Effector memory CD4-positive, alpha-beta T cell (primary cell): Measurements from ENCODE around the gene FAM98C.
A peak's percentile ranks its signal among the peaks of the same experiment; 100 is the strongest.
"Not testable (repeated sequence)": the region's sequence is repeated elsewhere in the genome, so short reads cannot be mapped to it uniquely, and the experiment has no call there.

Experiments
- DNase-seq, 3 donors: peaks; one replicate each; pipeline ENCODE4 v3.0.0-alpha.2; 2020
- H3K27ac ChIP-seq: 2 replicates; pipeline ENCODE4 v1.7.0; 2013; ENCODE audit warnings: mild to moderate bottlenecking, low read length, moderate library complexity; ENCODE audit not compliant: insufficient read depth, poor library complexity, severe bottlenecking
- H3K27me3 ChIP-seq: replicated peaks from 2 replicates; pipeline ENCODE4 v1.7.0; 2013; ENCODE audit warnings: mild to moderate bottlenecking, low read length; ENCODE audit not compliant: insufficient read depth, control insufficient read depth, poor library complexity, severe bottlenecking
- H3K36me3 ChIP-seq: 2 replicates; pipeline ENCODE4 v1.7.0; 2013; ENCODE audit warnings: mild to moderate bottlenecking, low read length, moderate library complexity; ENCODE audit not compliant: control insufficient read depth, insufficient read depth
- H3K4me1 ChIP-seq: 2 replicates; pipeline ENCODE4 v1.7.0; 2013; ENCODE audit warnings: low read length, mild to moderate bottlenecking; ENCODE audit not compliant: control insufficient read depth, insufficient read depth, poor library complexity, severe bottlenecking
- H3K4me3 ChIP-seq: 2 replicates; pipeline ENCODE4 v1.7.0; 2013; ENCODE audit warnings: low read length, low read depth, mild to moderate bottlenecking; ENCODE audit not compliant: insufficient read depth, poor library complexity, severe bottlenecking
- H3K9me3 ChIP-seq: 2 replicates; pipeline ENCODE4 v1.7.0; 2013; ENCODE audit warnings: mild to moderate bottlenecking, low read length, moderate library complexity; ENCODE audit not compliant: control insufficient read depth

Gene FAM98C

GRCh38 chr19:38395381-38396114 is 7.3 kb upstream of the FAM98C start:
- no peaks in the 10 kb centered on the region for H3K27me3 ChIP-seq
- H3K4me1 ChIP-seq, result peaks cover 11% of the 10 kb centered on the region
- H3K36me3 ChIP-seq, result no peaks in the 10 kb centered on the region
- H3K27ac ChIP-seq, result peak overlapping the region; percentile 25
- no peak for DNase-seq
- peak overlapping the region; percentile 53 for H3K4me3 ChIP-seq
- H3K9me3 ChIP-seq, result no peaks in the 10 kb centered on the region

GRCh38 chr19:38399081-38399480 is 3.8 kb upstream of the FAM98C start:
- H3K9me3 ChIP-seq, result no peaks in the 10 kb centered on the region
- no peaks in the 10 kb centered on the region for H3K36me3 ChIP-seq
- no peak for DNase-seq
- no peak overlapping the region for H3K4me3 ChIP-seq
- H3K4me1 ChIP-seq, result peaks cover 13% of the 10 kb centered on the region
- H3K27me3 ChIP-seq, result no peaks in the 10 kb centered on the region
- no peak overlapping the region for H3K27ac ChIP-seq

- Histone ChIP-seq H3K9me3 (no peaks in the 10 kb centered on the region), H3K4me3 (no peak overlapping the region), H3K27ac (no peak overlapping the region), H3K4me1 (peaks cover 16% of the 10 kb centered on the region), H3K36me3 (no peaks in the 10 kb centered on the region), H3K27me3 (no peaks in the 10 kb centered on the region)
- no peak for DNase-seq
These were observed 3.4 kb upstream of the FAM98C start for GRCh38 chr19:38399537-38399936.

- Histone ChIP-seq H3K27ac (no peak overlapping the region), H3K4me1 (peaks cover 9% of the 10 kb centered on the region), H3K36me3 (no peaks in the 10 kb centered on the region), H3K27me3 (no peaks in the 10 kb centered on the region), H3K9me3 (no peaks in the 10 kb centered on the region), H3K4me3 (no peak overlapping the region)
- DNase-seq, result no peak
These were observed 2.5 kb upstream of the FAM98C start for GRCh38 chr19:38400361-38400760.

- H3K36me3 ChIP-seq, result no peaks in the 10 kb centered on the region
- no peak overlapping the region for H3K4me3 ChIP-seq
- no peaks in the 10 kb centered on the region for H3K9me3 ChIP-seq
- H3K4me1 ChIP-seq, result peaks cover 7% of the 10 kb centered on the region
- no peaks in the 10 kb centered on the region for H3K27me3 ChIP-seq
- DNase-seq, result no peak
- no peak overlapping the region for H3K27ac ChIP-seq
These were observed 1.7 kb upstream of the FAM98C start for GRCh38 chr19:38401148-38401547.

GRCh38 chr19:38402623-38402966 is 298 bp upstream of the FAM98C start:
- DNase-seq, result no peak
- Histone ChIP-seq H3K4me3 (peak overlapping the region; percentile 41), H3K9me3 (no peaks in the 10 kb centered on the region), H3K36me3 (no peaks in the 10 kb centered on the region), H3K4me1 (peaks cover 4% of the 10 kb centered on the region), H3K27me3 (no peaks in the 10 kb centered on the region), H3K27ac (peak overlapping the region; percentile 56)

GRCh38 chr19:38404858-38405257 is 2.0 kb downstream of the FAM98C start:
- DNase-seq, result no peak
- no peaks in the 10 kb centered on the region for H3K36me3 ChIP-seq
- peak overlapping the region; percentile 25 for H3K27ac ChIP-seq
- peaks cover 4% of the 10 kb centered on the region for H3K4me1 ChIP-seq
- no peak overlapping the region for H3K4me3 ChIP-seq
- H3K9me3 ChIP-seq, result no peaks in the 10 kb centered on the region
- H3K27me3 ChIP-seq, result no peaks in the 10 kb centered on the region

- H3K36me3 ChIP-seq, result no peaks in the 10 kb centered on the region
- H3K27ac ChIP-seq, result no peak overlapping the region
These were observed 2.4 kb downstream of the FAM98C start for GRCh38 chr19:38405276-38405675.

GRCh38 chr19:38409631-38410133 is 6.8 kb downstream of the FAM98C start:
- no peak for DNase-seq
- H3K4me3 ChIP-seq, result no peak overlapping the region
- H3K27me3 ChIP-seq, result no peaks in the 10 kb centered on the region
- H3K9me3 ChIP-seq, result no peaks in the 10 kb centered on the region
- no peaks in the 10 kb centered on the region for H3K4me1 ChIP-seq
- H3K27ac ChIP-seq, result no peak overlapping the region
- no peaks in the 10 kb centered on the region for H3K36me3 ChIP-seq

More at GRCh38 chr19:38405276-38405675, 2.4 kb downstream of the FAM98C start:
- no peak for DNase-seq
- H3K9me3 ChIP-seq, result no peaks in the 10 kb centered on the region
- no peak overlapping the region for H3K4me3 ChIP-seq
- H3K4me1 ChIP-seq, result peaks cover 4% of the 10 kb centered on the region
- H3K27me3 ChIP-seq, result no peaks in the 10 kb centered on the region

- not testable (repeated sequence) for H3K27me3 ChIP-seq, H3K4me3 ChIP-seq, H3K9me3 ChIP-seq, H3K27ac ChIP-seq, H3K4me1 ChIP-seq, H3K36me3 ChIP-seq, DNase-seq
These were observed 7.5 kb downstream of the FAM98C start for GRCh38 chr19:38410407-38410806.
